Measurements from ENCODE around the gene ATG7. TPM values are rescaled to one million over a fixed set of nuclear protein-coding genes. Genes with fewer than 3 reads are reported as not detected.

ATG7 gene
- total RNA-seq, 1 experiment from 2014 or later: 29.3 TPM

DNA sequence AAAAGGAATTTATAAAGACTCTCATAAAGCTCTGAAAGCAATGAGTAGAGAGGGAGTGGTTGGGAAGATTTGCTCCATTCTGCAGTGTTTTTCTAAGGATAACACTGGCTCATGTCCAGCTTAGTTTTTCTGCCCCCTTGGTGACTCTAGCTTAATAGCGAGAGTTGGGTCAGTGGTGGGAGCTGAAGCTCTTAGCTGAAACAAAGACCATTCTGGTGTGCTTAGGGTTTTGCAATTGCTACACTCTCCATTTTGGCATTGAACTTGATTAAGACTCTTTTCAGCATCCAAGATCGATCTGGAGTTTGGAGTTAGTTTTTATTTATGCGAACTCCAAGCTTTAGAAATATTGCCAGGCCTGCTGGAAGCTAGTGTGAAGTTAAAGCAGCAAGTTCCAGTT lies 98.0 kb downstream of the ATG7 start:
- DNase-seq (ENCODE audit: low read depth, low spot score) (no peak), ATAC-seq (no peak)
- ChIA-PET CTCF (interaction anchor here (0.8 to 1.2 kb wide), 2 partner anchors 9 to 310 kb away, joined by 3 to 4 read pairs; no protein-coding TSS in a partner anchor), POLR2A (no interaction called here), RAD21 (ENCODE audit: low non-redundant PET in 1 of 2, low total read pairs in 2 of 2, uncharacterized antibody in 2 of 2, unreplicated experiment in 2 of 2) (no interaction called here)
- Histone ChIP-seq H3K27me3 (ENCODE audit: insufficient read depth, low read length) (no peaks in the 10 kb centered on the region), H3K79me2 (ENCODE audit: insufficient read depth, low read length) (no peaks in the 10 kb centered on the region), H3K4me3 (replicated peaks in 1 of 2; ENCODE audit: low read depth in 1 of 2, low read length in 2 of 2) (no peak overlapping the region), H2AFZ (ENCODE audit: low read depth, low read length, poor library complexity, severe bottlenecking) (no peak overlapping the region), H3K9ac (ENCODE audit: low read length) (no peak overlapping the region), H3K9me3 (ENCODE audit: control insufficient read depth in 1 of 2, insufficient read depth in 1 of 2, low read depth in 1 of 2, low read length in 2 of 2) (no peaks in the 10 kb centered on the region), H3K4me1 (ENCODE audit: control insufficient read depth in 1 of 2, insufficient read depth in 2 of 2, low read length in 2 of 2) (no peaks in the 10 kb centered on the region), H3K9me2 (ENCODE audit: insufficient read depth) (no peaks in the 10 kb centered on the region), H3K36me3 (ENCODE audit: control insufficient read depth in 1 of 2, insufficient read depth in 2 of 2, low read length in 2 of 2) (0 out of 4 replicates have a peak, but pooled peaks cover 0 to 2% of the 10 kb centered on the region in 2 experiments), H3K27ac (ENCODE audit: low read depth, low read length) (no peak overlapping the region), H3K4me2 (ENCODE audit: low read length) (no peak overlapping the region), H4K20me1 (ENCODE audit: insufficient read depth) (no peaks in the 10 kb centered on the region)
- intact Hi-C loops (cut with micrococcal nuclease): no loop called here
- no TSS peak for BruUV-seq (replicated peaks)
- TF ChIP-seq POLR2A (IDR thresholded peaks at IDR 0.05; ENCODE audit: borderline replicate concordance, extremely low read depth, insufficient read depth, insufficient read length) (no peak), CTCF (IDR thresholded peaks at IDR 0.05 in 2 of 3, conservative IDR thresholded peaks at IDR 0.05 in 1 of 3; ENCODE audit: borderline replicate concordance in 1 of 3, insufficient read depth in 1 of 3, low read depth in 2 of 3, low read length in 2 of 3) (no peak), EZH2 (IDR thresholded peaks at IDR 0.05) (no peak), EZH2phosphoT487 (IDR thresholded peaks at IDR 0.05; ENCODE audit: borderline replicate concordance) (no peak), ZFX (IDR thresholded peaks at IDR 0.05) (no peak), CEBPB (IDR thresholded peaks at IDR 0.05; ENCODE audit: low read depth) (no peak), ELF1 (IDR thresholded peaks at IDR 0.05; ENCODE audit: borderline replicate concordance, low read depth) (no peak), TCF7L2 (IDR thresholded peaks at IDR 0.05; ENCODE audit: borderline replicate concordance, extremely low read depth, insufficient read depth, insufficient read length) (no peak), EGR1 (IDR thresholded peaks at IDR 0.05; ENCODE audit: low read depth) (no peak), CBX3 (IDR thresholded peaks at IDR 0.05; ENCODE audit: low read depth) (no peak), SP1 (IDR thresholded peaks at IDR 0.05; ENCODE audit: low read depth) (no peak), JUND (IDR thresholded peaks at IDR 0.05) (no peak), ZNF274 (IDR thresholded peaks at IDR 0.05; ENCODE audit: low read depth, low read length) (no peak), RAD21 (IDR thresholded peaks at IDR 0.05; ENCODE audit: low read depth) (no peak)
- TF ChIP-seq, protein P1, sequence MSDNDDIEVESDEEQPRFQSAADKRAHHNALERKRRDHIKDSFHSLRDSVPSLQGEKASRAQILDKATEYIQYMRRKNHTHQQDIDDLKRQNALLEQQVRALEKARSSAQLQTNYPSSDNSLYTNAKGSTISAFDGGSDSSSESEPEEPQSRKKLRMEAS (IDR thresholded peaks at IDR 0.05): no peak
- TF ChIP-seq, protein P2, sequence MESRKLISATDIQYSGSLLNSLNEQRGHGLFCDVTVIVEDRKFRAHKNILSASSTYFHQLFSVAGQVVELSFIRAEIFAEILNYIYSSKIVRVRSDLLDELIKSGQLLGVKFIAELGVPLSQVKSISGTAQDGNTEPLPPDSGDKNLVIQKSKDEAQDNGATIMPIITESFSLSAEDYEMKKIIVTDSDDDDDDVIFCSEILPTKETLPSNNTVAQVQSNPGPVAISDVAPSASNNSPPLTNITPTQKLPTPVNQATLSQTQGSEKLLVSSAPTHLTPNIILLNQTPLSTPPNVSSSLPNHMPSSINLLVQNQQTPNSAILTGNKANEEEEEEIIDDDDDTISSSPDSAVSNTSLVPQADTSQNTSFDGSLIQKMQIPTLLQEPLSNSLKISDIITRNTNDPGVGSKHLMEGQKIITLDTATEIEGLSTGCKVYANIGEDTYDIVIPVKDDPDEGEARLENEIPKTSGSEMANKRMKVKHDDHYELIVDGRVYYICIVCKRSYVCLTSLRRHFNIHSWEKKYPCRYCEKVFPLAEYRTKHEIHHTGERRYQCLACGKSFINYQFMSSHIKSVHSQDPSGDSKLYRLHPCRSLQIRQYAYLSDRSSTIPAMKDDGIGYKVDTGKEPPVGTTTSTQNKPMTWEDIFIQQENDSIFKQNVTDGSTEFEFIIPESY (IDR thresholded peaks at IDR 0.05; ENCODE audit: extremely low read depth, insufficient replicate concordance, low read length): no peak
- TF ChIP-seq, protein P3, sequence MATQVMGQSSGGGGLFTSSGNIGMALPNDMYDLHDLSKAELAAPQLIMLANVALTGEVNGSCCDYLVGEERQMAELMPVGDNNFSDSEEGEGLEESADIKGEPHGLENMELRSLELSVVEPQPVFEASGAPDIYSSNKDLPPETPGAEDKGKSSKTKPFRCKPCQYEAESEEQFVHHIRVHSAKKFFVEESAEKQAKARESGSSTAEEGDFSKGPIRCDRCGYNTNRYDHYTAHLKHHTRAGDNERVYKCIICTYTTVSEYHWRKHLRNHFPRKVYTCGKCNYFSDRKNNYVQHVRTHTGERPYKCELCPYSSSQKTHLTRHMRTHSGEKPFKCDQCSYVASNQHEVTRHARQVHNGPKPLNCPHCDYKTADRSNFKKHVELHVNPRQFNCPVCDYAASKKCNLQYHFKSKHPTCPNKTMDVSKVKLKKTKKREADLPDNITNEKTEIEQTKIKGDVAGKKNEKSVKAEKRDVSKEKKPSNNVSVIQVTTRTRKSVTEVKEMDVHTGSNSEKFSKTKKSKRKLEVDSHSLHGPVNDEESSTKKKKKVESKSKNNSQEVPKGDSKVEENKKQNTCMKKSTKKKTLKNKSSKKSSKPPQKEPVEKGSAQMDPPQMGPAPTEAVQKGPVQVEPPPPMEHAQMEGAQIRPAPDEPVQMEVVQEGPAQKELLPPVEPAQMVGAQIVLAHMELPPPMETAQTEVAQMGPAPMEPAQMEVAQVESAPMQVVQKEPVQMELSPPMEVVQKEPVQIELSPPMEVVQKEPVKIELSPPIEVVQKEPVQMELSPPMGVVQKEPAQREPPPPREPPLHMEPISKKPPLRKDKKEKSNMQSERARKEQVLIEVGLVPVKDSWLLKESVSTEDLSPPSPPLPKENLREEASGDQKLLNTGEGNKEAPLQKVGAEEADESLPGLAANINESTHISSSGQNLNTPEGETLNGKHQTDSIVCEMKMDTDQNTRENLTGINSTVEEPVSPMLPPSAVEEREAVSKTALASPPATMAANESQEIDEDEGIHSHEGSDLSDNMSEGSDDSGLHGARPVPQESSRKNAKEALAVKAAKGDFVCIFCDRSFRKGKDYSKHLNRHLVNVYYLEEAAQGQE (IDR thresholded peaks at IDR 0.05; ENCODE audit: low read depth): no peak
- TF ChIP-seq, protein P4, sequence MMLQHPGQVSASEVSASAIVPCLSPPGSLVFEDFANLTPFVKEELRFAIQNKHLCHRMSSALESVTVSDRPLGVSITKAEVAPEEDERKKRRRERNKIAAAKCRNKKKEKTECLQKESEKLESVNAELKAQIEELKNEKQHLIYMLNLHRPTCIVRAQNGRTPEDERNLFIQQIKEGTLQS (IDR thresholded peaks at IDR 0.05): no peak

Measured in HCT116 (cell line).